Vagina (tissue), 2 donors: ENCODE measurements around the gene BGN.

Source experiments
- POLR2A ChIP-seq, 2 donors: fragments of 450-650 bp; IDR thresholded peaks; one replicate each; pipeline ENCODE4 v1.6.1; 2017; ENCODE audit warnings: antibody characterized with exemption in 2 of 2, mild to moderate bottlenecking in 2 of 2, moderate library complexity in 2 of 2
- POLR2AphosphoS5 ChIP-seq, 2 donors: sonication (generic); formaldehyde crosslinking; IDR thresholded peaks; one replicate each; pipeline ENCODE4 v1.9.0; 2017; ENCODE audit warnings: antibody characterized with exemption in 2 of 2, mild to moderate bottlenecking in 2 of 2, low read depth in 1 of 2; ENCODE audit not compliant: insufficient read depth in 1 of 2
- TF ChIP-seq, protein P1 (sequence below), 3 experiments: fragments of 450-650 bp in 2 of 3; fragments of 200-600 bp in 1 of 3; sonication (generic) in 1 of 3; IDR thresholded peaks; one replicate each; pipeline ENCODE4 v1.5.1; 2017 to 2019; ENCODE audit warnings: antibody characterized with exemption in 3 of 3, mild to moderate bottlenecking in 2 of 3, moderate library complexity in 2 of 3

DNA sequence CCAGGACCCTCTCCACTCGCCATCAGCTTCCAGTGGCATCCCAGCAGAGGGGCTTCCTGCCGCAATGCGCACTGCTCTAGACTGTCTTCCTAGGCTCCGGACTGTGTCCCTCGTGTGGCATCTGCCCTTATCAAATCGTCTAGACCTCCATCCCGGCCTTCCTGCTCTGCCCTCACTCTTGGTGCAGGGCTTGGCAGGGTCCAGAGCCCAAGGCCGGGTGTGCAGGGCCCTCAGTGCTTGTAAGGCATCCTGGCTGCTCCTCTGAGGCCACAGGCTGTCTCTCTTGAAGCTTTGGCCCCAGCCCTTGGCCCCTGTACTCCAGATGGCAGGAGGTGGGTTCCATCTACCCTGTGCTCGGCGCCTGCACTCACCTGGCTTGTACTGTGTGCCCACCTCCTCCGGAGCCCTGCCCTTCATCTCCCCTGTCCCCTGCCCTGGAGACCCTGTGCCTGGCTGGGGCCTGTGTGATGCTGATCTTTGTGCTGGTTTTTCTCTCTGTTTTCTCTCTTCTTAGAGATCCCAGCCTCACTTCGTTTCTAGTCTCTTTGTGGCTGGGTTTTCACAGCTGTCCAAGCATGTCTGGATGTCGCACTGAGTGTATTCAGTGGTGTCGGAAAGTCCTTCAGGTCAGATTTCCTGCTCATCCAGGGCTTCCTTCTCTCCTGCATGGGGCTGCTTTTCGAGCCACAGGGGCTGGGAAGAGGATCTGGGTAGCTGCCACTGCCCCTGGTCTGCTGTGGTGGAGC lies 45.2 kb upstream of the BGN start:
- TF ChIP-seq, protein P1, sequence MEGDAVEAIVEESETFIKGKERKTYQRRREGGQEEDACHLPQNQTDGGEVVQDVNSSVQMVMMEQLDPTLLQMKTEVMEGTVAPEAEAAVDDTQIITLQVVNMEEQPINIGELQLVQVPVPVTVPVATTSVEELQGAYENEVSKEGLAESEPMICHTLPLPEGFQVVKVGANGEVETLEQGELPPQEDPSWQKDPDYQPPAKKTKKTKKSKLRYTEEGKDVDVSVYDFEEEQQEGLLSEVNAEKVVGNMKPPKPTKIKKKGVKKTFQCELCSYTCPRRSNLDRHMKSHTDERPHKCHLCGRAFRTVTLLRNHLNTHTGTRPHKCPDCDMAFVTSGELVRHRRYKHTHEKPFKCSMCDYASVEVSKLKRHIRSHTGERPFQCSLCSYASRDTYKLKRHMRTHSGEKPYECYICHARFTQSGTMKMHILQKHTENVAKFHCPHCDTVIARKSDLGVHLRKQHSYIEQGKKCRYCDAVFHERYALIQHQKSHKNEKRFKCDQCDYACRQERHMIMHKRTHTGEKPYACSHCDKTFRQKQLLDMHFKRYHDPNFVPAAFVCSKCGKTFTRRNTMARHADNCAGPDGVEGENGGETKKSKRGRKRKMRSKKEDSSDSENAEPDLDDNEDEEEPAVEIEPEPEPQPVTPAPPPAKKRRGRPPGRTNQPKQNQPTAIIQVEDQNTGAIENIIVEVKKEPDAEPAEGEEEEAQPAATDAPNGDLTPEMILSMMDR (IDR thresholded peaks at IDR 0.05): no peak
- TF ChIP-seq POLR2A (IDR thresholded peaks at IDR 0.05) (no peak), POLR2AphosphoS5 (IDR thresholded peaks at IDR 0.05; ENCODE audit: insufficient read depth in 1 of 2, low read depth in 1 of 2) (no peak)
